HG02885 (cell line): Measurements from ENCODE around the gene ELOVL5.
"Not testable (repeated sequence)": the region's sequence is repeated elsewhere in the genome, so short reads cannot be mapped to it uniquely, and the experiment has no call there.

Experiments used
- ATAC-seq: cut with Tn5 transposase; IDR thresholded peaks from one replicate; pipeline ENCODE4 v1.9.1; 2021; ENCODE audit warnings: mild to moderate bottlenecking; ENCODE audit not compliant: unreplicated experiment, poor library complexity

Gene ELOVL5

DNA sequence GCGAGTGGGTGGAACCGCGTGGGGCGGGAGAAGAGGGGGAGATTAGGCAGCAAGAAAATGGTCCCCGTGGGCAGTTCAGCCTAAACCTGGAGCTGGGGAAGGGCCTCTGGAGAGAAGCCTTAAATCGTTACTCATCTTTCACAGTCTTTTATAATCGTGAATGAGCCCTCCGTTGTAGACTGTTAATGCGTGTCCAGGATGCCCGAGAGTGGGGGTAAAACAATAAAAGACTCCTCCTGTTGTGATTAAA, 11.0 kb upstream of the ELOVL5 start:
- no peak for ATAC-seq

GRCh38 chr6:53359095-53359842, 10.5 kb upstream of the ELOVL5 start:
- ATAC-seq = peak; percentile 97

DNA sequence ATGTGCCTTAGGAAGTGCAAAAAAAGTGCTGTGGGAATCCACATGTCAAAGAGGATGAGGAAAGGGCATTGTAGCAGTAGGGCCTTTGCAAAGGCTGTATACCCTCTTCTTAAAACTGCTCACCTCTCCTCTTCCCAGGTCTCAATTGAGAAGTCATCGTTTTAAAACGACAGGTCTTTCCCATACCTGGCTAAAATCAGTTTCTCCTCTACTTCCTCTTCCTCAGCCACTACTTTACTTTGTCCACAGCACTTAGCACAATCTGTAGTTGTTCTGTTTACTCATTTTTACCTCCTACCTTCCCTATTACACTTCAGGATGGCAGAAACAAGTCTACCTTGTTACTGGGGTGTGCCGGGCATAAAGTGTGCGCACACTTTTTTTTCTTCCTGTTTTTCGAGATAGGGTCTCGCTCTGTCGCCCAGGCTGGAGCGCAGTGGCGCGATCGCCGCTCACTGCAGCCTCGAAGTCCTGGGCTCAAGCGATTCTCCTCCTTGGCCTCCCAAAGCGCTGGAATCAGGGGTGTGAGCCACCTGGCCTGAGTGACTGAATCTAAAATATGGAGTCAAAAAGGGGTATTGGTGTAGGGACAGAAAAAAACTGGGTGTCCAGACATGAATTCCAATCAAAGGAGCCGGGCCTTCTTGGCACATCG, 9.8 kb upstream of the ELOVL5 start:
- ATAC-seq = peak; percentile 6

DNA sequence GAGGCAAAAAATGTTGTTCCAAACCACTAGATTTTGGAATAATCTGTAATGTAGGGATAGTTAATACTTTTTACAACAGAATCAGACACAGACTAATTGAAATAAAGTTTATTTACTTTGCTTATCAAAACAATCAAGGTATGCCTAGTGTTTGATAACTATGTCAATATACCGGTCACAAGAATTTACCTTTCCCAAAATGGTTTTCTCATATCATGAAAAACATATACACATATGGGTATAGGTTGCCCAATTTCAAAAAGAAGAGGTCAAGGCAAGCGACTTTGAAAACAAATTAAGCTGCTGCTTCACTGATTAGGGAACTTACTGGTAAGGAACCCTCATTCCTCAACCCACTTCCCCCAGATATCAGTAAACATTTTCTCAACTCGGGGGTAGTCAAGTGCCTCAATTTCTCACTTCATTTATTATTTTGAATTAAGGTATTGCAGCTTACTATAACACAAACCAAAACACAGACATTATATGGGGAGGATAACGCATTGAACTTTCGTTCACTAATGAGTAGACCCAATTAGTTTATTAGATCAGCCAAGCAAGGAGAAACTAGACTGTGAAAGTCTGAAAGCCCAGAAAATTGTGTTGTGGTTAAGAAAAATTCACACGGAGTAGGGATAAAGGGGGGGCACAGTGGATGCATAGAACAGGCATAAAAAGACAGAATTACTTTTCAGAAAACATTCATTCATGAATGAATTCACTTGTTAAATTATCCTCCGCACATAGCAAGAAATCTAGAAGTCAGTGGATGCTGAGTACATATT, 9.0 kb upstream of the ELOVL5 start:
- no peak for ATAC-seq

- no peak for ATAC-seq
These were observed 4.9 kb upstream of the ELOVL5 start for GRCh38 chr6:53353624-53354023.

GRCh38 chr6:53352360-53352759, 3.6 kb upstream of the ELOVL5 start:
- no peak for ATAC-seq

GRCh38 chr6:53349209-53349693, 501 bp upstream of the ELOVL5 start:
- ATAC-seq = no peak

DNA sequence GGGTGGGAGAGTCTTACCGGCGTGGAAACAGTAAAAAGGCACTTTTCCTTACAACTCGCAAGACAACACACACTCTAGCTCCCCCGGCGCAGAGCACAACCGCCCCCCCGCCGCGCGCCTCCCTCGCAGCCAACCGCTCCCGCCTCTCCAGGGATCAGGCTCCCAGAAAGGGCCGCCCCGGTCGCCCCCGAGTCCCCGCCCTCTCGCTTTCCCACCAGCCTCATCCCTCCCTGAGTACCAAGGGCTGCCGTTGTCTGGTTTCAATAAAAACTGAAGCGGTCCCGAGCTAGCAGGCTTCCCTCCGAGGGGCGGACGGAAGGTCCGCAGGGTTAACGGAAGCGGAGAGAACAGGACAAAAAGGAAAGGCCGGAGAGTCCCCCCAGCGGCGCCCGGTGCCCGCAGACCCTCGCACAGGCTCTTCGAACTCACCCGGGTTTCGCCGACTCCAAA, 804 bp downstream of the ELOVL5 start:
- peak; percentile 28 for ATAC-seq

DNA sequence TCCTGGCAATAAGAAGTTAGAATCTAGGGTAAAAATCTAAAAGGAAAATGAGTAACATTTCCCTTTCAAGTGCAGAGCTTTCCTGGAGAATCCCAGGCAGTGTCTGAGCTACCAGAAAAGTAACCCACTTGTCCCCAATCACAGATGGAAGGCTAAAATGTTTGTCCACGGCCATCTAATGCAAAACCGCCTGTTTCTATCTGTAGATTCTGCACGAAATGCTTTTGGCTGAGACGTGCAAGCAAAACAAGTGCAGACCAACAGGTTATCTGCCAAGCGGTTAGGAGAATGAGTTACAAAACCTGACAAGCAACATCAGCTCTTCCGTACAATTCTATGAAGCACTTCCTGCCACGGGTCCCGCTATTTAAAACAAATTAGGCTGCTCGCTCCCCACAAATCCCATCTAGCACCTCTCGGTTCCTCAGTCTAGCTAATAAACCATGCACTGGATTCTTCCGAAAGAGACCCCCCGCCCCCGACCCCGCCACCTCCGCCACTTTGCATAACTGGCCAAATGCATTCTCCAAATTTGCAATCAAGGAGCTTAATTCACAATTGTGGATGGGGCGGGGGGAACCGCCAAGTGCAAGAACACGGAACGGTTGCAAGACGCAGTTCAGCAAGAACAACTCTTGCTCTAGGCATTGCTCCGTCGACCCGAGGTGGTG, 1.4 kb downstream of the ELOVL5 start:
- peak; percentile 25 for ATAC-seq

GRCh38 chr6:53346049-53346448, 2.7 kb downstream of the ELOVL5 start:
- not testable (repeated sequence) for ATAC-seq

DNA sequence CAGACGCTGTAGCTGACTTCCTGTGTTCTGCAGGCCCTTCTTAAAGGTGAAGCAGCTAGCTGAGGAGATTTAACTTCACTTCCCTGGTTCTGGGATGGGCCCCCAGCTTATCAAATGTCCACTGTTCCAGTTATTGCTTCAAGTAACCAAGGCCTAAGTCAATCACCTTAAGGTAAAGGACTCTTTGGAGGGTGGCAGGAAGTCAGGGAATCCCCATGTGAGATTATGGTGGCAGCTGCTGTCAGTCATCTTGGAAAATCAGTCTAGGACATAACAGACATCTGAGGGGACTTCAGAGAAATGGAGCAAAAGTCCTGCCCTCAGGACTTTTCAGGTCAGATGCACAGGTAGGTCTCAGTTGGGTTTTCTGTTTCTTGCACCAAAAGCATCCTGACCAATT, 3.8 kb downstream of the ELOVL5 start:
- ATAC-seq = no peak

DNA sequence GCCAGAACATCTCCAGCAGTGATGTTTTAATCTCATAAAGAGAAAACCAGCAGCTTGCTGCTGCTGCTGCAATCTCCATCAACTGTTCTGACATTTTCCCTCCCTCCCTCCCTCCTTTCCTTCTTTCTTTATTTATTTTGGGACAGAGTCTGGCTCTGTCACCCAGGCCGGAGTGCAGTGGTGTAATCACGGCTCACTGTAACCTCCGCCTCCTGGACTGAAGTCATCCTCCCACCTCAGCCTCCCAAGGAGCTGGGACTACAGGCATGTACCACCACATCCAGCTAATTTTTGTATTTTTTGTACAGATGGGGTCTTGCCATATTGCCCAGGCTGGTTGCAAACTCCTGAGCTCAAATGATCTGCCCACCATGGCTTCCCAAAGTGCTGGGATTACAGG, 5.7 kb downstream of the ELOVL5 start:
- ATAC-seq = no peak

DNA sequence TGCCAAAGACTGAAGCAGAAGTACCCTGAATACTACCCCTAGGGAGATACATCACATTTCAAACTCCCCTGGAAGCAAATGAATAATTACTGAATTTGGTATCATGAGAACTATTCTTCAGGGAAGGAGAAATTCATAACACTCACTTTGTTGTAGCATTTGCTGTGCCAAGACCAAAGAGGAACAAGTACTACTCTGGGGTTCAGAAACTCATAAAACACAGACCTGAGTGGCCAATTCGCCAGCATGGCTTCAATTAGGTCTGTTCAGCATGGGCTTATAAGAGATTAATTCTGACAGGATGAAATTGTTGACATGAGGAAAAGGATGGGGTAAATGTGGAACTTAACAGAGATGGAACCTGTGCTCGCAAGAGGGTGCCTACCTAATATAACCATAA, 6.5 kb downstream of the ELOVL5 start:
- no peak for ATAC-seq

DNA sequence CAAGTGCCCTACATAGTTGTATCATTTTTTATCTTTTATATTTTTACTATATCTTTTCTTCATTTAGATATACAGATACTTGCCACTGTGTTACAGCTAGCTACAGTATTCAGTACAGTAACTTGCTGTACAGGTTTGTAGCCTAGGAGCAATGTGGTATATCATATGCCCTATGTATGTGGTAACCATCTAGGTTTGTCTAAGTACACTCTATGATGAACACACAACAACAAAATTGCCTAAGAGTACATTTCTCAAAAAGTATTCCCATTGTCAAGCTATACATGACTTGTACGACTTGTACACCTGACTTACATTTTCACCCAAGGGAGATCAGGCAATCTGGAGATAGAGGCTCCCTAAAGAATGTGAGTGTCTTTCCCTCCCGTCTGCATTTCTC, 8.2 kb downstream of the ELOVL5 start:
- ATAC-seq = no peak

GRCh38 chr6:53339424-53339823, 9.3 kb downstream of the ELOVL5 start:
- no peak for ATAC-seq

- ATAC-seq = no peak
These were observed 10.4 kb downstream of the ELOVL5 start for GRCh38 chr6:53338304-53338703.

DNA sequence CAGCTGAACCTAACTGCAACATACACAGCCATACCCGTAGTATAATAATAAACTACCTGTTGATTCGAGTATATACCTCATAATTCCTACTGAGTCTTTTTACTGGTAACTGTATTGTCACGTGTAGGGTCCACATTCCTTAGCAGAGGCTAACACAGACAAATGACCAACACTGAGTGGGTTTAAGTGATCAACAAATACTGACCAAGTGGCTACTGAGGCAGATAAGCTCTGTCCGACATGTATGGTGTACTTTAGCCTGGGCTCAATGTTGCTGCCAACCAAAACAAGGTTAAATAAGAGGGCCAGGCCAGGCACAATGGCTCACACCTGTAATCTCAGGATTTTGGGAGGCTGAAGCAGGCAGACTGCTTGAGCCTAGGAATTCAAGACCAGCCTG, 12.7 kb downstream of the ELOVL5 start:
- no peak for ATAC-seq

- ATAC-seq = peak; percentile 83
These were observed 13.3 kb downstream of the ELOVL5 start for GRCh38 chr6:53335224-53335994.

DNA sequence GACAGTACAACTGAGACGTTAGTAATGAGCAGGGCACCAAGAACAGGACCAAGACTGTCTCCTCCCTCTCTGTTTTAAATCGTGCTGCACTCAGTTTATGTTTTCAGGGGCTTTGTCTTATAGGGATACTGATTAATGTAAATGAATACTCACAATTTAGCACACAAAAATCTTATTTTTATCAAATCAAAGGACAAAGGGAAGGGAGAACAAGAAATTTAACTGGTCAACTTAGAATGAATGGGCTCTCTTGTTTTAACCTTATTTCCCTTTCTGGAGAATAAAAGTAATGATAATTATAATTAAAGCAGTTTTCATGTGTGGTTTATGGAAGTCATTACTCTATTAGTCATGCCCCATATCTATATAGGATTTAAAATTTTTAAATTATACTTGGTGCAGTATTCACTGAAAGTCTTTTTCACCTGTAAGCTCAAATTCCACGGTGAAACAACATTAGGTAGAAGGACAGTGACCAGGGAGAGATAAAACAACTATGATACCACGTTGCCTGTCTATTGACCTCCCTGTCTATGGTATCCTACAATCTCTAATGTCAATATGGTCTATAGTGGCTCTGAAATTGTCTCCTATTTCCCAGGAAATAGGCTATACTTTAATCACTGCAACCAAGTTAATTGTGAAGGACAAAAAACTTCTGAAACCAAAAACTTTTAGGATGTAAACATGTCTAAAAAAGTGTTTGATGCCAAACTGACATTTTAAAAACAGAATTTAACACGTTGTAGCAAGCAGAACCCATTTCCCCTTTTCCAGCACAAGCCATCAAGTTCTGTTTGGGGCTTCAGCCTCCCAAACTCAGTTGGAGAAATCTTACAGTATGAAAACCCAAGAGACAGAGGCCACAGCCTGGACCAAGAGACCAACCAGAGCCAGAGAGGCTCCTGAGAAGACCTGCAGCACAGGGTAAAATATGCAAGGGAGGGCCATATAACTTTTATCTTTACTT, 15.0 kb downstream of the ELOVL5 start:
- no peak for ATAC-seq
